Measurements from ENCODE around the gene PRSS38. TPM values are rescaled to one million over a fixed set of nuclear protein-coding genes. Genes with fewer than 3 reads are reported as not detected.

The PRSS38 gene
- total RNA-seq, 1 donor from 2014 or later, result not detected

GRCh38 chr1:227808566-227808965 is 6.9 kb upstream of the PRSS38 start:
- no peak for DNase-seq
- intact Hi-C loops (cut with micrococcal nuclease), result no loop called here
- TF ChIP-seq CTCF (IDR thresholded peaks at IDR 0.05), result no peak
- H3K27ac Mint-ChIP-seq, result no peak overlapping the region
- CTCF ChIA-PET, result no interaction called here
- H3K36me3 Mint-ChIP-seq (ENCODE audit: low read depth), result peaks cover 3% of the 10 kb centered on the region
- H3K27me3 Mint-ChIP-seq, result peaks cover 22% of the 10 kb centered on the region
- POLR2A ChIA-PET, result no interaction called here
- peaks cover 27% of the 10 kb centered on the region for H3K9me3 Mint-ChIP-seq
- H3K4me1 Mint-ChIP-seq, result no peaks in the 10 kb centered on the region
- ATAC-seq (ENCODE audit: low read depth), result no peak
- no peak overlapping the region for H3K4me3 Mint-ChIP-seq

GRCh38 chr1:227809026-227809425 is 6.4 kb upstream of the PRSS38 start:
- Mint-ChIP-seq H3K27me3 (peaks cover 22% of the 10 kb centered on the region), H3K36me3 (ENCODE audit: low read depth) (peaks cover 3% of the 10 kb centered on the region), H3K4me3 (no peak overlapping the region), H3K9me3 (peaks cover 27% of the 10 kb centered on the region), H3K4me1 (no peaks in the 10 kb centered on the region), H3K27ac (no peak overlapping the region)
- no peak for DNase-seq
- no peak for TF ChIP-seq CTCF (IDR thresholded peaks at IDR 0.05)
- ChIA-PET CTCF (no interaction called here), POLR2A (no interaction called here)
- ATAC-seq (ENCODE audit: low read depth), result no peak
- intact Hi-C loops (cut with micrococcal nuclease), result no loop called here

GRCh38 chr1:227813962-227814361 is 1.5 kb upstream of the PRSS38 start:
- CTCF ChIA-PET, result no interaction called here
- POLR2A ChIA-PET, result no interaction called here
- no peak for DNase-seq
- TF ChIP-seq CTCF (IDR thresholded peaks at IDR 0.05), result no peak
- peaks cover 21% of the 10 kb centered on the region for H3K9me3 Mint-ChIP-seq
- no peaks in the 10 kb centered on the region for H3K4me1 Mint-ChIP-seq
- no peak overlapping the region for H3K27ac Mint-ChIP-seq
- intact Hi-C loops (cut with micrococcal nuclease), result no loop called here
- peaks cover 7% of the 10 kb centered on the region for H3K36me3 Mint-ChIP-seq (ENCODE audit: low read depth)
- no peak overlapping the region for H3K4me3 Mint-ChIP-seq
- peaks cover 2% of the 10 kb centered on the region for H3K27me3 Mint-ChIP-seq
- ATAC-seq (ENCODE audit: low read depth), result no peak

- no peak for DNase-seq
- no peak overlapping the region for H3K4me3 Mint-ChIP-seq
- H3K36me3 Mint-ChIP-seq (ENCODE audit: low read depth), result peaks cover 7% of the 10 kb centered on the region
- no peaks in the 10 kb centered on the region for H3K27me3 Mint-ChIP-seq
- POLR2A ChIA-PET, result interaction anchor here (0.6 kb wide), 1 partner anchor 1675 kb away, joined by 3 read pairs; no protein-coding TSS in a partner anchor
- ATAC-seq (ENCODE audit: low read depth), result no peak
- CTCF ChIA-PET, result no interaction called here
- peaks cover 29% of the 10 kb centered on the region for H3K9me3 Mint-ChIP-seq
- no peak overlapping the region for H3K27ac Mint-ChIP-seq
- no peaks in the 10 kb centered on the region for H3K4me1 Mint-ChIP-seq
- intact Hi-C loops (cut with micrococcal nuclease), result no loop called here
- TF ChIP-seq CTCF (IDR thresholded peaks at IDR 0.05), result no peak
Observed at GRCh38 chr1:227816750-227817446, 1.4 kb downstream of the PRSS38 start.

- intact Hi-C loops (cut with micrococcal nuclease), result no loop called here
- Mint-ChIP-seq H3K36me3 (ENCODE audit: low read depth) (no peaks in the 10 kb centered on the region), H3K4me1 (no peaks in the 10 kb centered on the region), H3K27ac (no peak overlapping the region), H3K27me3 (peaks cover 13% of the 10 kb centered on the region), H3K9me3 (peaks cover 22% of the 10 kb centered on the region), H3K4me3 (no peak overlapping the region)
- ChIA-PET CTCF (no interaction called here), POLR2A (no interaction called here)
- DNase-seq, result no peak
- no peak for TF ChIP-seq CTCF (IDR thresholded peaks at IDR 0.05)
- ATAC-seq (ENCODE audit: low read depth), result no peak
Observed at GRCh38 chr1:227823537-227823936, 8.1 kb downstream of the PRSS38 start.
